ENCODE measurements around the gene GORASP2.

Gene GORASP2

DNA sequence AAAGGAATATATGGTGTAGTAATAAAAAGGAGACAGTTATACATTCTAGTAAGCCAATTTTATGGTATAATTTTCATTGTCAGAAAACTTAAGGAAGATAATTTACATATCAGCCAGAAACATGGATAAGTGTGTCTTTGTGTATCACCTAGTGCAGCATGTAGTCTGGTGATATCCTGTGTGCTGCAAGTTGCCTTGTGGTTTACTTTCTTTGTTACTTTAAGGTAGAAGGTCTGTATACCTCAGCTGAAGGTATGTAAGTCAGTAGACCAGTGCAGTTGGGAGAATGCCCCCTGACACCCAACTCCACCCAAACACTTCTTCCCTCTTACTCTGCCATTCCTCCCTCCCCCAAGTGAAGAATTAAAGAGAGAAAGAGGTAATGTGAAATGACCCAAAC lies 11.0 kb downstream of the GORASP2 start:
- TF ChIP-seq, protein P1, sequence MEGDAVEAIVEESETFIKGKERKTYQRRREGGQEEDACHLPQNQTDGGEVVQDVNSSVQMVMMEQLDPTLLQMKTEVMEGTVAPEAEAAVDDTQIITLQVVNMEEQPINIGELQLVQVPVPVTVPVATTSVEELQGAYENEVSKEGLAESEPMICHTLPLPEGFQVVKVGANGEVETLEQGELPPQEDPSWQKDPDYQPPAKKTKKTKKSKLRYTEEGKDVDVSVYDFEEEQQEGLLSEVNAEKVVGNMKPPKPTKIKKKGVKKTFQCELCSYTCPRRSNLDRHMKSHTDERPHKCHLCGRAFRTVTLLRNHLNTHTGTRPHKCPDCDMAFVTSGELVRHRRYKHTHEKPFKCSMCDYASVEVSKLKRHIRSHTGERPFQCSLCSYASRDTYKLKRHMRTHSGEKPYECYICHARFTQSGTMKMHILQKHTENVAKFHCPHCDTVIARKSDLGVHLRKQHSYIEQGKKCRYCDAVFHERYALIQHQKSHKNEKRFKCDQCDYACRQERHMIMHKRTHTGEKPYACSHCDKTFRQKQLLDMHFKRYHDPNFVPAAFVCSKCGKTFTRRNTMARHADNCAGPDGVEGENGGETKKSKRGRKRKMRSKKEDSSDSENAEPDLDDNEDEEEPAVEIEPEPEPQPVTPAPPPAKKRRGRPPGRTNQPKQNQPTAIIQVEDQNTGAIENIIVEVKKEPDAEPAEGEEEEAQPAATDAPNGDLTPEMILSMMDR (IDR thresholded peaks at IDR 0.05; ENCODE audit: low read depth, low read length, missing control alignments) = no peak
- DNase-seq (ENCODE audit: low read depth) = no peak
- in situ Hi-C loops (cut with HindIII; ENCODE audit: low sequenced_read_pairs) = no loop called here
- no peak overlapping the region for H3K4me3 ChIP-seq (ENCODE audit: low read depth, low read length)

DNA sequence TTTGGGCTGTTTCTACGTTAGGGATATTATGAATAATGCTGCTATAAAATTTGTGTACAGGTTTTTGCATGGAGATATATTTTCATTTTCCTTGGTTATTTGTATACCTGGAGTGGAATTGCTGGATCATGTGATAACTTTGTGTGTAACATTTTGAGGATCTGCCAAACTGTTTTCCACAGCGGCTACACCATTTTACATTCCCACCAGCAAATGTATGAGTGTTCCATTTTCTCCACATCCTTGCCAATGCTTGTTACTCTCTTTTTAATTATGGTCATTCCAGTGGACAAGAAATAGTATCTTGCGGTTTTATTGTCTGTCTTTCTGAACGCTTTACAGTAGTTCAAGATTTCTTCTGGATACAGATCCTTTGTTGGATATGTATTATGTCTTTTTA lies 13.6 kb downstream of the GORASP2 start:
- DNase-seq (ENCODE audit: low read depth) = no peak
- TF ChIP-seq, protein P1 (IDR thresholded peaks at IDR 0.05; ENCODE audit: low read depth, low read length, missing control alignments) = no peak
- in situ Hi-C loops (cut with HindIII; ENCODE audit: low sequenced_read_pairs) = no loop called here
- H3K4me3 ChIP-seq (ENCODE audit: low read depth, low read length) = no peak overlapping the region

DNA sequence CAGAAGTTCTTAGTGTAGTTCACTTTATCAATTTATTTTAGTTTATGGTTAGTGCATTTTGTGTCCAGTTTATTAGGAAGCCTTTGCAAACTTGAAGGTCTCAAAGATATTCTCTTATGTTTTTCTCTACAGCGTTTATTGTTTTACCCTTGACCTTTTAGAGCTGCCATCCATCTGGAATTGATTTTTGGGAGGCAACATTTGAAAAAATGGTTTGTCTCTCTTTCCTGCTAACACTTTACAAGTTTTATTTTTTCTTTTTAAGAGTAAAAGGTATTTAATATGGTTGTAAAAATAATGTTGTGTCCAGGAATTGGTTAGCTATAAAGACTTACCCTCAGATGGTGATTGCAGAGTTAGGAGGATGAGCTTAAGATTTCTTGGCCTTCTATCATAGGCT lies 14.0 kb downstream of the GORASP2 start:
- DNase-seq (ENCODE audit: low read depth) = no peak
- no peak overlapping the region for H3K4me3 ChIP-seq (ENCODE audit: low read depth, low read length)
- TF ChIP-seq, protein P1 (IDR thresholded peaks at IDR 0.05; ENCODE audit: low read depth, low read length, missing control alignments) = no peak
- in situ Hi-C loops (cut with HindIII; ENCODE audit: low sequenced_read_pairs) = no loop called here

DNA sequence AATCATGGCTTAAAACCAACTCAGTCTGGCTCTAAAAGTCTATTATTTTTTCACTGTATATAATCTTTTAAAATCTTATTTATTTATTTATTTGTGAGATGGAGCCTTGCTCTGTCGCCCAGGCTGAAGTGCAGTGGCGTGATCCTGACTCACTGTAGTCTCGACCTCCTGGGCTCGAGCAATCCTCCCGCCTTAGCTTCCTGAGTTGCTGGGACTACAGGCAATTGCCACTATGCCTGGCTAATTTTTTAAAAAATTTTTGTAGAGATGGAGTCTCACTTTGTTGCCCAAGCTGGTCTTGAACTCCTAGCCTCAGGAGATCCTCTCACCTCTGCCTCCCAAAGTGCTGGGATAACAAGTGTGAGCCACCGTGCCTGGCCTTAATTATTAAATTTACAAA lies 14.5 kb downstream of the GORASP2 start:
- TF ChIP-seq, protein P1 (IDR thresholded peaks at IDR 0.05; ENCODE audit: low read depth, low read length, missing control alignments) = no peak
- H3K4me3 ChIP-seq (ENCODE audit: low read depth, low read length) = no peak overlapping the region
- DNase-seq (ENCODE audit: low read depth) = no peak
- in situ Hi-C loops (cut with HindIII; ENCODE audit: low sequenced_read_pairs) = no loop called here

DNA sequence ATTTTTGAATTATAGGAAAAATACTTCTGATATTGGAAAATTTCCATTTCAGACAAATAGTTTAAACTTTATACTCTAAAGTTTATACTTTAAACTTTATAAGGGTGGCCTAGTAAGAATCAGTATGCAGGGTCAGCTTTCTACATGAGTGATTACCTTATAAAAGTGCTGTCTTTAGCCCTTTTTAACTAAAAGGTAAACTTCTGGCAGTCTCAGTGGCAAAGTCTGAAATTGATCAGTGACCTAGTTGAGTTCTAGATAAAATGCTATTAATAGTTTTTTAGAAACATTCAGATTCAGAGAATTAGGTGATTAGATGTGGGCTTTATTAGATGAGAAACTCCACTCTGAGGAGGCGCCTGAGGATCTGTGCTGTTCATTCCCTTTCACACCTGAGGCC lies 15.5 kb downstream of the GORASP2 start:
- TF ChIP-seq, protein P1 (IDR thresholded peaks at IDR 0.05; ENCODE audit: low read depth, low read length, missing control alignments) = no peak
- in situ Hi-C loops (cut with HindIII; ENCODE audit: low sequenced_read_pairs) = no loop called here

DNA sequence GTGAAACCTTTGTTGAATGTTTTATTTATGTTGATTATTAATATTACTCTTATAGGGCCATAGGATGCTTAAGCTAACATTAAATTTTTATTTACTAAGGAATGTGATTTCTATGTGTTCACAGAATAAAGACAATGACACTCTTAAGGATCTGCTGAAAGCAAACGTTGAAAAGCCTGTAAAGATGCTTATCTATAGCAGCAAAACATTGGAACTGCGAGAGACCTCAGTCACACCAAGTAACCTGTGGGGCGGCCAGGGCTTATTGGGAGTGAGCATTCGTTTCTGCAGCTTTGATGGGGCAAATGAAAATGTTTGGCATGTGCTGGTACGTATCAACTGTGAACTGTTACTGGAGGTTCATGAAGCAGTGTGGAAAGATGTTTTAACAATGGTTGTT lies 20.4 kb downstream of the GORASP2 start:
- TF ChIP-seq, protein P1 (IDR thresholded peaks at IDR 0.05; ENCODE audit: low read depth, low read length, missing control alignments) = no peak
- in situ Hi-C loops (cut with HindIII; ENCODE audit: low sequenced_read_pairs) = no loop called here
- no peak overlapping the region for H3K4me3 ChIP-seq (ENCODE audit: low read depth, low read length)
- DNase-seq (ENCODE audit: low read depth) = no peak

More for the DNA sequence above, 15.5 kb downstream of the GORASP2 start:
- H3K4me3 ChIP-seq (ENCODE audit: low read depth, low read length) = no peak overlapping the region
- no peak for DNase-seq (ENCODE audit: low read depth)

All from astrocyte of the cerebellum (primary cell).